SU-DHL-6 (cell line): ENCODE data around the gene ALKBH2.

Experiments
- H2AFZ ChIP-seq: fragments of 200-600 bp; sonication (generic); 2 replicates; pipeline ENCODE4 v1.6.1; 2014; ENCODE audit warnings: low read depth, mild to moderate bottlenecking, moderate library complexity, mixed read lengths, antibody characterized with exemption, low read length; ENCODE audit not compliant: severe bottlenecking
- H3F3A ChIP-seq: fragments of 200-600 bp; shearing (Covaris generic); 2 replicates; pipeline ENCODE4 v1.6.0; 2016; ENCODE audit warnings: antibody characterized with exemption, mild to moderate bottlenecking; ENCODE audit not compliant: insufficient read depth
- H3K27ac ChIP-seq: fragments of 200-600 bp; sonication (generic); 2 replicates; pipeline ENCODE4 v1.5.1; 2016; ENCODE audit warnings: low read depth, mild to moderate bottlenecking, low read length, moderate library complexity, mixed read lengths
- H3K27me3 ChIP-seq: fragments of 200-600 bp; sonication (generic), shearing (Covaris generic); 2 replicates; pipeline ENCODE4 v1.6.0; 2014; ENCODE audit warnings: mild to moderate bottlenecking, low read length
- H3K36me3 ChIP-seq: fragments of 200-600 bp; sonication (generic); 2 replicates; pipeline ENCODE4 v1.6.1; 2014; ENCODE audit warnings: mild to moderate bottlenecking, low read length, mixed read lengths
- H3K4me2 ChIP-seq: fragments of 300-600, 200-600 bp; shearing (Covaris generic), sonication (generic); 2 replicates; pipeline ENCODE4 v1.6.0; 2014; ENCODE audit warnings: low read length, low read depth, mild to moderate bottlenecking; ENCODE audit not compliant: poor library complexity, severe bottlenecking
- H3K4me3 ChIP-seq: fragments of 200-600 bp; sonication (generic); 2 replicates; pipeline ENCODE4 v1.5.1; 2014; ENCODE audit warnings: antibody characterized with exemption, low read length, mild to moderate bottlenecking, mixed read lengths; ENCODE audit not compliant: insufficient read depth, poor library complexity, severe bottlenecking
- H3K79me2 ChIP-seq: fragments of 200-600 bp; sonication (generic); 2 replicates; pipeline ENCODE4 v1.6.1; 2014; ENCODE audit warnings: mild to moderate bottlenecking, low read length, moderate library complexity; ENCODE audit not compliant: insufficient read depth
- H3K9ac ChIP-seq: fragments of 200-600 bp; sonication (generic); 2 replicates; pipeline ENCODE4 v1.7.0; 2014; ENCODE audit warnings: mild to moderate bottlenecking, low read length
- H3K9me2 ChIP-seq: fragments of 200-600 bp; sonication (generic); replicated peaks from 2 replicates; pipeline ENCODE4 v1.6.1; 2014; ENCODE audit warnings: low read length; ENCODE audit not compliant: insufficient read depth
- H3K9me3 ChIP-seq: fragments of 200-600 bp; sonication (generic); 2 replicates; pipeline ENCODE4 v1.6.1; 2014; ENCODE audit warnings: low read length, mixed read lengths; ENCODE audit not compliant: insufficient read depth
- H4K20me1 ChIP-seq: fragments of 200-600 bp; sonication (generic); 2 replicates; pipeline ENCODE4 v1.6.1; 2014; ENCODE audit warnings: low read depth, mild to moderate bottlenecking, antibody characterized with exemption, low read length, moderate library complexity, mixed read lengths
- CTCF ChIP-seq: fragments of 200-600 bp; sonication (generic); IDR thresholded peaks from one replicate; pipeline ENCODE4 v1.5.1; 2017; ENCODE audit warnings: antibody characterized with exemption, mild to moderate bottlenecking, low read length, moderate library complexity; ENCODE audit not compliant: insufficient read depth, poor library complexity, severe bottlenecking
- EZH2phosphoT487 ChIP-seq: fragments of 200-600 bp; sonication (generic), shearing (Covaris generic); conservative IDR thresholded peaks from 2 replicates; pipeline ENCODE4 v1.6.1; 2018; ENCODE audit warnings: mild to moderate bottlenecking, antibody characterized with exemption, low read length, moderate library complexity, mixed read lengths

Gene ALKBH2

DNA sequence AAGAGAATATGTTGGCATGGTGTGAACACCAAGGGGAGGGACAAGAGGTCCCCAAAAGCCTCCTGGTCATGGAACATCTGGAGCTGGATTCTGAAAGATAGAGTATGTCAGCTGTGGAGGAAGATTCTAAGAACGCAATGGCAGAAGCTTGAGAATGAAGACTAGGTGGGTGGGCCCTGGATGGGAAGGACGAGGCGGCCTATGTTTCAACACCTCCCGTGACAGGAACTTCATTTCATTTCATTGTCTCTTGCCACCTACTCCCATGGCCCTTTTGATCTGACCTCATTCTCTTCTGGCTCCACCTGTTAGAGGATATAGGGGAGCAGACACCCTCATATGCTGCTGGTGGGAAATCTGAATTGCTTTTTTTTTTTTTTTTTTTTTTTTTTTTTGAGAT lies 7.5 kb upstream of the ALKBH2 start:
- H2AFZ ChIP-seq, result no peak overlapping the region
- H3K36me3 ChIP-seq, result peaks cover 13% of the 10 kb centered on the region; the same call in 1 of the 2 replicates
- H3K27me3 ChIP-seq, result no peaks in the 10 kb centered on the region
- no peaks in the 10 kb centered on the region for H4K20me1 ChIP-seq
- no peak overlapping the region for H3K9ac ChIP-seq
- H3K9me2 ChIP-seq, result no peaks in the 10 kb centered on the region
- no peaks in the 10 kb centered on the region for H3K9me3 ChIP-seq
- H3K27ac ChIP-seq, result no peak overlapping the region
- H3K4me3 ChIP-seq, result no peak overlapping the region
- H3K79me2 ChIP-seq, result peaks cover 9% of the 10 kb centered on the region; the same call in 1 of the 2 replicates
- 0 out of 2 replicates have a peak, but pooled peaks cover under 1% of the 10 kb centered on the region for H3F3A ChIP-seq
- H3K4me2 ChIP-seq, result no peak overlapping the region
- TF ChIP-seq EZH2phosphoT487, result no peak
- TF ChIP-seq CTCF, result no peak

GRCh38 chr12:109099431-109100020 lies 6.3 kb upstream of the ALKBH2 start:
- no peaks in the 10 kb centered on the region for H3K9me3 ChIP-seq
- 0 out of 2 replicates have a peak overlapping the region, but pooled peaks have one; percentile 80 for H3K9ac ChIP-seq
- H3K36me3 ChIP-seq, result peaks cover 8% of the 10 kb centered on the region; the same call in 1 of the 2 replicates
- H3K27ac ChIP-seq, result no peak overlapping the region
- no peak overlapping the region for H2AFZ ChIP-seq
- no peaks in the 10 kb centered on the region for H3K27me3 ChIP-seq
- H3K4me2 ChIP-seq, result peak overlapping the region; percentile 85
- H3K79me2 ChIP-seq, result peaks cover 9% of the 10 kb centered on the region; the same call in 1 of the 2 replicates
- no peaks in the 10 kb centered on the region for H4K20me1 ChIP-seq
- no peak for TF ChIP-seq EZH2phosphoT487
- no peak for TF ChIP-seq CTCF
- no peak overlapping the region for H3K4me3 ChIP-seq
- H3F3A ChIP-seq, result peaks cover 4% of the 10 kb centered on the region; the same call in 1 of the 2 replicates
- H3K9me2 ChIP-seq, result no peaks in the 10 kb centered on the region

DNA sequence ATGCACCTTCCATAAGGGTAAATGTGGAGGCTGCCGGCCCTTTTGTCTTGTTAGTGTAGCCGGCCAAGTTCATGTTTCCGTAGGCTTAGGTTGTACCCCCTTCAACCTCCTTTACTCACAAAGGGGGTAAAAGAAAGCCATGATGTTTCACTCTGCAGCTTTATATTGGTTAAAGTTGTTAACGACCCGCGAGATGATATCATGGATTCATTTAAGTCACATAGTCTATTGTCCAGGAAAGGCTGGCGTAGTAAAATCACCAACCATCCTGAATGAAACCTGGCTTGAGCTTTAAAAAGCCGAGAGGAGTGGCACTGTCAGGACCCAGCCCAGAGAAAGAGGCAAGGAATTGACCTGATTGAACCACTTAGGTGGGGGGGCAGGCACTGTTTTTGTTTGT lies 5.4 kb upstream of the ALKBH2 start:
- H3K4me2 ChIP-seq, result peak overlapping the region; percentile 85
- H3K79me2 ChIP-seq, result peaks cover 9% of the 10 kb centered on the region; the same call in 1 of the 2 replicates
- TF ChIP-seq CTCF, result no peak
- no peak for TF ChIP-seq EZH2phosphoT487
- H4K20me1 ChIP-seq, result no peaks in the 10 kb centered on the region
- H2AFZ ChIP-seq, result peak overlapping the region; percentile 33
- no peaks in the 10 kb centered on the region for H3K9me2 ChIP-seq
- H3K9ac ChIP-seq, result peak overlapping the region; percentile 80
- no peaks in the 10 kb centered on the region for H3K27me3 ChIP-seq
- peak overlapping the region; percentile 93 for H3K4me3 ChIP-seq
- no peak overlapping the region for H3K27ac ChIP-seq
- H3F3A ChIP-seq, result peaks cover 4% of the 10 kb centered on the region; the same call in 1 of the 2 replicates
- no peaks in the 10 kb centered on the region for H3K9me3 ChIP-seq
- peaks cover 6% of the 10 kb centered on the region; the same call in 1 of the 2 replicates for H3K36me3 ChIP-seq
